ENCODE measurements around the gene ARHGEF4. TPM values are rescaled to one million over a fixed set of nuclear protein-coding genes. Genes with fewer than 3 reads are reported as not detected.

Gene ARHGEF4
- polyA plus RNA-seq, 3 donors, result 6.2 to 7.5 (median 6.5) TPM

DNA sequence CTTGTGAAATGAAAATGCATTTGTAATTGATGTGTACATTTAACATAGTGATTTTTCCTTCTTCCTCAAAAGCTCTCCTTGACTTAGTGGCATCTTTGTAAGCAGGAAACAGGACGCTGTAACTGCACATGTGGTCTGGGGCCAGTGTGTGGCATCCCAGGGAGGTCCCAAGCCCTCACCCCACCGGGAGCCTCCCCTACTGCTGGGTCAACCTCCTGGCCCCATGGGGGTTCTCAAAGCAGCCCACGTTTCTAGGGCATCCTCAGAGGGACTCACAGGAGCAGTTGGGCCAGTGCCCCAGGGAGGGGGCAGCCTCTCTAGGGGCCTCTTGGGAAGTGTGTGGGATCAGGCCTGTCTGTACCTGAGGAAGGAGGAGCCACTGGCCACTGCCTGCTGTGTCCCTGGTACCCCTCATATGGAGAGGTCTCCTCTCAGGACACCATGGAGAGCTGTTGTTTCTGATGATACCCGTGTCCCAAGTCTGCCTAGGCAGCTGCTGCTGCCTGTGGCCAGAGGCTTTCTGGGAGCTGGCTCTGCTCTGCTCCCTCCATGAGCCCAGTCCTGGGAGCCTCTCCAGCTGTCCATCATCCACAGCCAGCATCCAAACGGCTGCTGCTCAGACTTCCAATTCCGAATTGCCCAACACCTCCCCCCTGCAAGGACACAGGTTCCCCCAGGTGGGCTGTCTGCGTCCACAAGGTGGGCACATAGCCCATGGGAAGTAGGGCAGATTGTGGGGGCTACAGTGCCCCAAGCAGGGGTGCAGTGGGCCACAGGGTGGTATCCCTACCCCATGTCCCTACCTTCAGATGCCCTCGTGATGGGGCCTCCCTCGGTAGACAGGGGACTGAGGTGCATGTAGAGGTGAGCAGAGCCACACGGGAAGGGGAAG lies 13.4 kb downstream of the ARHGEF4 start:
- no peak for DNase-seq (ENCODE audit: low read depth in 3 of 3, low spot score in 2 of 3)

DNA sequence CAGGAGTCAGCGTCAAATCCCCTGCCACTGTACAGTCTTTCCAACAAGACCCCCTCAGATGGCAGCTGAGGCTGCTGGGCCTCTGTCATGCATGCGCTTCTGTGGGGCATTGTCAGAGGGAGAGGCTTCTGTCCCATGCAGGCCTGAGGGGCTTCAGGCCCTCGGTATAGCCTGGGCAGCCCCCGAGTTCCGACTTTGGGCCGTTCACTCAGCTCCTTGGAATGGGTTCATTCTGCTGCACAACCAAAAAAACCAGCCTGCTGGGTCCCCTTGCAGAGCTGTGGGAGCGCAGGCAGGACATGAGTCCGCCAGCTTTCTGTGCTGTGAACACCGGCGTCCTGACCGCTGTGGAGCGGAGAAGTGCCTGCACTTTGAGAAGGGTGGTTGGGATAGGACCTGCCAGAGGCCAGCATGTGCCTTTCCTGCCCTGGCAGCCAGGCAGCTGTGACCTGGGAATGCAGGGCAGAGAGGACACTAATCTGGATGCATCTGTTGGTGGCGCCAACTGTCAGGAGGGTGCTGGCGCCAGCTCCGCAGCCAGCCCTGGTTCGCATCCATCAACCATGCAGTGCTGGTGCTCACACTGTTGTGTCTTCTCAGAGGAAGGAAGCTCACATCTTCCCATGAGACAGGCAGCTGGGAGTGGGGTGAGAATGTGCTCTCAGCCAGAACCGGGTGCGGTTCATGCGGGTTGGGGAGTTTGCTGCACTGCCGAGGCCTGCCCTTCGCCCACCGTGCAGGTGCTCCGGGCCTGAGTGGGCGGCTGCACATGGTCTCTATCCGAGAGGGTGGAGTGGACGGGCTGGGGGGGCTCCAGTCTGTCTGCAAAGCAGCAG lies 14.3 kb downstream of the ARHGEF4 start:
- DNase-seq (ENCODE audit: low read depth in 3 of 3, low spot score in 2 of 3), result no peak

DNA sequence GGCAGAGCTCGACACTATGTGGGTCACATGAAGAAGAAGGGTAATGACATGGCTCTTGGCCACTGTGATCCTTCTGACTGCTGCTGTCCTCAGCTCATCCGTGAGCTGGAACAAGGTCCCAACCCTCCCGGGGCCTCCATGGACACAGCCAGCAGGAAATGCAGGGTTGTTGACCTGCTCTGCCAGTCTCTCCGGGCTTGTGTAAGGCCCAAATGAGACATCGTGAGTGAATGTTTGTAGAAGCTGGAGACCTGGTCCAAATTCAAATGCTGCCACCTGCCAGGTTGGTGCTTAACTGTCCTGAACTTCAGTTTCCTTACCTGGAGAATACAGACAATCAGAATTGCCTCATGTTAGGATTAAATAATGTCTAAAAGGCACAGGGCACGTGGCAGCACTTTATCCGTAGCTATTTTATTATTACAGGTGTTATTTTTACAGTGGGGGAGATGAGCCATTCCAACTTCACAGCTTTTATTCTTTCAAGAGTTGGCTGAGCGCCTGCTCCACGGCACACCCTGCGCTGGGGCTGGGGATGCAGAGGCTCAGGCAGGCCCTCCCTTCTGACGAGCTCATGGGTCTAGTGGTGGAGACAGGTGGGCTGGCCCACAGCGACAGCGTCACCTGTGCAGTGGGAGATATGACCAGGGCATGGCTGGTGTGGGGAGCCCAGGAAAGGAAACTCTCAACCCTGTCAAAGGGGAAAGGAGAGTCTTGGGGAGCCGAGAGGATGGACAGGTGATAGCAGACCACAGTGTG lies 15.1 kb downstream of the ARHGEF4 start:
- DNase-seq (ENCODE audit: low read depth in 3 of 3, low spot score in 2 of 3), result no peak

DNA sequence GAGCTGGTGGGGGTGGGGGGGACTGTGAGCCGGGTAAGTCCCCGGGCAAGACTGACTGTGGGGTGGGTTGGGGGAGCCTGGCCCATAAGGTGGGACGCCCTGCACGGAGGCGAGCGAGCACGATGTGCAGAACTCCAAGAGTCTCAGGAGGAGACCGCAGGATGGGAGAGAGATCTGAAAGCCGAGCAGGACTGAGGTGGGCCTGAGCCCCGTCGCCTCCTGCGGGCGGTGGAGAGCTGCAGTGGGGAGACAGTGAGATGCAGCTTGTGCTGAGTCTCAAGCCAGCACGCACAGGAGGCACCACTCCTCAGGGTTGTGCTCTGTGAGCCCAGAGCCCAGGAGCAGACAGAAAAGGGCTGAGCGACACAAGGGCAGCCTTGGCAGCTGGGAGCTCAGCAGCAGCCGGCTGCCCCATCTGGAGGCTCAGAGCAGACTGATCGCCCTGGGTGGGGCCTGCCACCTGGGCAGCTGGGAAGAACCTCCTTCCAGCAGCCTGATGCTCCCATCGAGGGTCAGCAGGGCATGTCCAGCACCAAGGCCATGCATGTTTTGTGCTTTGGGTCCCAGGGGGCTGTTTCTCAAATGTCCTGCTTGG lies 15.9 kb downstream of the ARHGEF4 start:
- no peak for DNase-seq (ENCODE audit: low read depth in 3 of 3, low spot score in 2 of 3)

DNA sequence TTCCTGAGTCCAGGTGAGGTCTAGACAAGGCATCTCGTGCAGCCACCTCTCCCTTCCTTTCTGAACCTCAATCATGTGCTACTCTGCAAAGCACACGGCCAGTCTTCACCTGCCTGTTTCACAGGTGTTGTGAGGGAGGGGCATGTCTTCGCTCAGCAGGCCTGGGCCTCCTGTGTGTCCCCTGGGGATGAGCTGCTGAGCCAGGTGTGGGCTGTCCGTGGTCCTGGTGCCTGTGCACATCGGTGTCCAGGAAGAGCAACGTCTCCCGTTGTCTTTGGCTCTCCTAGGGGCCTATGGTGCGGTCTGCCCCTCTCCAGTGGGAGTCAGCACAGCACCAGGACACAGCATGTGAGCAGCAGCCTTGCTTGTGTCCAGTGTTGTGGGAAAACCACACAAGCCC lies 16.7 kb downstream of the ARHGEF4 start:
- no peak for DNase-seq (ENCODE audit: low read depth in 3 of 3, low spot score in 2 of 3)

DNA sequence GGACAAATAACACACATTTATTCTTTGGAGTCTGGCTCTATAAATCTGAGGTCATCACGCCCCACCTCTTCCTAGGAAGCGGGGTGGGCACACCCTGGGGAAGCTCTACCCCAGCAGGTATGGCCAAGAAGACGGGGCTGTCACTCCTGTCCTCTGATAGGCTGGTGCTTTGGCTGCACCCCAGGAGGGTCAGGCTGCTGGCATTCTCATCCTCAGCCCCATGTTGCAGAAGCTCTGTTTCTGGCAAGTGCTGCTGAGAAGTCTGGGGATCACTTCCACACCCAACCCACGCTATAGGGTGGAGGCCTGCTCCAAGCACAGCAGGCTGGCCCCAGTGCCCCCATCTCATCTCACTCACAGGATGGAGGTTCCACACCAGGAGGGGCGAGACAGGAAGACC lies 17.6 kb downstream of the ARHGEF4 start:
- no peak for DNase-seq (ENCODE audit: low read depth in 3 of 3, low spot score in 2 of 3)

DNA sequence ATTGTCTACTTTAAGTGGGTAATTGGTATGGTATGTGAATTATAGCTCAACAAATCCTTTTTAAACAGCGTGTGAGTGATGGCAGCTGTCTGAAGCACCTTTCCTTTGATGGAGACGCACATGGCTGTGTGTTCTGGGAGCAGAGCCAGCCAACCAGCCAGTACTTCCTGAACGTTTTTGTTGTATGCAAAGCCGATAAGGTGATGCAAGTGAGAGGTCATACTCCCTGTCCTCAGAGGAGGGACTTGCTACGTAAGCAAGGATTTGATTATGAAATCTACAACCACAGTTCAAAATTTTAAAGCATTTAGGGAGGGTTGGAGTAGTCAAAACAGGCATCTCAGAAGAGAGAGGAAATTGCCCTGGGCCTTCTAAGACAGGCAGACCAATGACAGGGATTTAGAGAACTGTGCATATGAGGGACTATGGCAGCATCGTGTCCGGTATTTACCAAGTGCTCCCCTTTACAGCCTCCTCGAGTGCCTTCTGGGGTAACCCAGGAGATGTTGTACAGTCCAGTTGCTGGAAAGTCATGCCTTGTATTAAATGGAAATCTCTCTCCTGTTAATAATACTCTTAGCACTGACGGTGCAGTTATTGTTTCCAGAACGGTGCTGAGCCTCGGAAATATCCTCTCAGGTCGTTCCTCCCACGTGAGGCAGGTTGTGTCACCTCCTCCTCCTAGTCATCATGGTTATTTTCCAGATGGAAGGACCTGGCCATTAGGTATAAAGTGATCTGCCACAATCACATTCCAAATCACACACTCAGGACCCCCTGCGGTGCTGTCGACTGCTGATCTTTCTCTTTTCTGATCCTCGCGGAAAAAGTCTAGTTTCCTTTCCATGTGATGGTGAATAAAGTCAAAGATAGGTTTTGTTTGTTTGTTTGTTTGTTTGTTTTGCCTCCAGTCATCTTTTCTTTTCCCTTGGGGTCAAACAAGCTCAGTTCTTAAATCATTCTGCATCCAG lies 28.4 kb downstream of the ARHGEF4 start:
- no peak for DNase-seq (ENCODE audit: low read depth in 3 of 3, low spot score in 2 of 3)

DNA sequence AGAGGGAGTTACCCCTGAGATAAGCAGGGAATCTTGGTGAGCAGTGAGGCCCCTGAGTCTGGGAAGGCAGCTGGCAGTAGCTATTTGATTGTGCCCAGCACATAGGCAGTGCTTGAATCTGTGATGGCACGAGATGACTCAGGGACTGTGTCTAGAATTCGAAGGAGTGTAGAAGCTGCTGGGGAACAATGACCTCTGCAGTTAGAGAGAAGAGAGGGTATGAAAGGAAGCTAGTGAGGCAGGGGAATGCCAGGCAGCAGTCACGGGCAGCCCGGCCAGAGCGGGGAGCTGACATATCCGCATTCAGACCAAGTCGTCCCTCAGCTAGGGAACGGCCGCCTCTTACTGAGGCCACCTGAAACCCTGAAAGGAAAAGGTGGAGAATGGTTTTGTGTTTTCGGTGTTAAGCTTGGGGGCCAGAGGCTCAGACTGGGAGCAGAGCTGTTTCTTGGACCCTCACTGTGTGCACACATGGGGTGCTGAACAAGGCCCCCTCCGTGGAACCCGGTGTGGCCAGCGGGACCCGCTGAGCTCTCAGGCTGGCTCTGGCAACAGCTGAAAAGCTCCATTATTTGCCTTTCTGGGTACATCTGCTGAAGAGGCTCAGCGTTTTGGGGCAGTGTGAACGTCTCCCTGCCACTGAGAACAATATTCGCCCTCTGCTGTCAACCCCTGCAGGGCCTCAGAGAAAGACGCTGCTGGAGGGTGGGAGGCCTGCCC lies 32.9 kb downstream of the ARHGEF4 start:
- no peak for DNase-seq (ENCODE audit: low read depth in 3 of 3, low spot score in 2 of 3)

DNA sequence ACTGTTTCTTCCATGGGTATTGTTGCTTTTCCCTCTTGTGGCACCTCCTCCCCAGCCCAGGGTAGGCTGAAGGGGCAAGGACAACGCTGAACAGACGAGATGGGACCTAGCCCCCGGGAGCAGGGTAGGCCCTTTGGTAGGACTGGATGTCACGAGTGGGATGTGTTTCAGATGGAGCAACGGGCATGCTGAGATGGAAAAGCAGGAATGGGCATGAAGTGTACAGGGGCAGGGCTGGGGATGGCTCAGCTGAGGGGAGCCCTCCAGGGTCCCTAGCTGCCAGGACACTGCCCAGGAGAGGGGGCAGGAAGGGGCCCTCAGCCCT lies 33.4 kb downstream of the ARHGEF4 start:
- DNase-seq (ENCODE audit: low read depth in 3 of 3, low spot score in 2 of 3), result no peak

DNA sequence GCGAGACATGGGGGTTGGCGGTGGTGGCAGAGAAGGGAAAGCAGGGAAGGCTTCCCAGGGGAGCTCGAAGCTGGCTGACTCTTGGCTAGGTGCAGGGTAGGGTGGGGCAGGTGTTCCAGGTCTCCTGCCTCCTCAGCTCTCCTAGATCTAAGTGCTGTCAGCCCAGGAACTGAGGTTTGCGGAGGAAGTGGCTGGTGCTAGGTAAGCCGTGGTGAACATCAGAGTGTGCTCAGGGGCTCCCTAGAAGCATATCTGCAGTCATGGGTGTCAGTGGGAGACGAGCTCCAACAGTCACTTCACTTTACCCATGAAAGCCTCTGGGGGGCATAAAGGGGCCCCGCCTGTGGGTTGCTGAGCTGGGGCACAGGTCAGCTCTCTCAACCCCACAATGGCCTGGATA lies 34.1 kb downstream of the ARHGEF4 start:
- DNase-seq (ENCODE audit: low read depth in 3 of 3, low spot score in 2 of 3), result no peak

DNA sequence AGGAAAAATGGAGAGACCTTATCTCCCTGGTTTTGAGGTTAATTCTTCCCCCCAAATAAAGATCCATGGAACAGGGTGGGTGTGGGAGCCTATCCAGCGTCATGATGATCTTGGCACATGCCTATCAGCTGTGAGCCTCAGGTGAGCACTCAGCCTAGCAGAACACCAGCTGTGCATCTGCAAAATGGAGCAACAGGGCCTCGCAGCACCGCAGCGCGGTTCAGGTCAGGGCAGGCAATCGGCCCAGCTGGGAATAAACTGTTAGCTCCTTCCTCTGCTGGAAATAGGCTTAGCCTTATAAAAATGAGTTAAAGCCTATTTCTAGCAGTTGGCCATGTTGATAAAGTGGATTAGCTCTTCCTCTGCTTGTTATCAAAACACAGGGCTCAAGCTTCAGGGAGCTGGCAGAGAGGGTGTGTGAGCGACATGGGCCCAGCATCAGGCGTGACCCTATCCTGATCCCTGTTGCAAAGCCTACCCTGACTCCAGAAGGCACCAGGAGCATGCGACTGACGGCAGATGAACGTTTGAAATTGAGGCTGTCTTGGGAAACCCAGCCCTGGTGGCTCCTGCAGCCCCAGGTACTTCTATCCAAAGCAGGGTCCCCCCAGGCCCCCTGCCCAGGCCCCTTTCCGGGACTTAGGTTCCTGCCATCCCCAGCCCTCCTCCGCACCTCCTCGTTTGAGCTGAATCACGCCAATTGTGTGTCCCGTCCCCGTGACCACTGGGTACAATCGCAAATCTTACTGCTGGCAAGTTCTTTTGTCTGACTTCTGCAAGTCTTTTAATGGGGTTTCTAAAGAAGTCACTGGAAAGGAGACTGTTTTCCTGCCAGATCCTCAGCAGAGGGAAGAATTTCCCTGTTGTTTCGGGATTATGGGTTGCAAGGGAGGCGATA lies 35.4 kb downstream of the ARHGEF4 start:
- DNase-seq (ENCODE audit: low read depth in 3 of 3, low spot score in 2 of 3), result no peak

DNA sequence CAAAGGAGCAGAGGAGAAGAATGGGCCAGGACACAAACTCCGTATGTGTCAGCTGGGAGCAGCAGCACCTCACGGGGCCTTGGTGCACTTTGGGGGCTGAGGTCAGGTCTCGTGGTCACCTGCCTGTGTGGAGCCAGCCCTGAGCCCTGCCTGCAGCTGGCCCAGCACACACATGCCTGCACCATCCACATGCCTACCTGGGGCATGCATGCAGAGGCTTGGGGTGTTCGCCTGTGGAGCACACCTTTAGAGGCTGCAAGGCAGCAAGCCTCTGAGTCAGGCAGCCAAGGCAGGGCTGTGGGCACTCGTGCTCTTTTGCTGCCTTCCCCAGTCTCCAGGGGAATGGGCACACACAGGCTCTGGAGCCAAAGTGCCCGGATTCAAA lies 36.0 kb downstream of the ARHGEF4 start:
- DNase-seq (ENCODE audit: low read depth in 3 of 3, low spot score in 2 of 3), result no peak

DNA sequence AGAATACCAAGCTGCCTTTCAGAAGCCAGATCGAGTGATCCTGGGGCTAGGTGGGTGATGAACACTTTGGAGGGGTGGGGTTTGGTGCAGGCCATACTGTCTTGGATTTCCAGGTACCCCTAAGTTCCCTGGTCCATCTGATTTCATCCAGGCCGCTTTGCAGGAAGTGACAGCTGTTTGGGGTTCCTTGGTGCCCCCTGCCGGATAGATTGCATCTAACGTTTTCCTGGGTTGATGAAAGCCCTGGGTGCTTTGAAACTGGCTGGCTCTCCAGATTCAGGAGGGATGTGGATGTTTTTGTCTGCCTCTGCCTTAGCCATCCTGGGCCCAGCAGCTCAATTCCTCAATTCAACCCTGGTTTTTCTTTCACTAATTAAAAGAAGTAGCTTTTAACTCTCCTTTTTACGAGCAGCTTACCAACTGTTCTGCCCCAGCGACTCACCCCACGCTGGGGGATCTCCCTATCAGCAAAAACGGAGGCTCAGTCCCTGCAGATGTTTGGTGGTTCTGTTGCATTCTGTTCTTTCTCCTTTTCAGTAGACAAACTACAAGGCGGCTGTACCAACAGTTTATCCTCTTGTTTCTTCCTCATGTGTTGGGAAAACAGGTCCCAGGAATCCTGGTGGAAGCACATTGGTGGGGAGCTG lies 37.1 kb downstream of the ARHGEF4 start:
- peak; percentile 36 to 53 (median 51) for DNase-seq (ENCODE audit: low read depth in 3 of 3, low spot score in 2 of 3)

DNA sequence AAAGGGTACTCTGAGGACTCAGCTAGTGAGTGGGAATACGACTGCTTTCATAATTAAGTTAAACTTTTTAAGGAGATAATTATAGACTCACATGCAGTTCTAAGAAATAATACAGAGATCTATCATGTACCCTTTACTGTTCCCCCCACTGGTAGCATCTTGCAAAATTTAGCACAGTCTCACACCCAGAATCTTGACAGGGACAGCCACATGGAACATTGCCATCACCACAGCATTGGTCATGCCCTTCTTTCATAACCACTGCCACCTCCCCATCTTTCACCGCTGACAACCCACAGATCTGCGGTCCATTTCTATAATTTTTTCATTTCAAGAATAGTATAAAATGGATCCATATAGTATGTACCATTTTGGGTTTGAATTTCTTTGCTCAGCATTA lies 37.8 kb downstream of the ARHGEF4 start:
- no peak for DNase-seq (ENCODE audit: low read depth in 3 of 3, low spot score in 2 of 3)

DNA sequence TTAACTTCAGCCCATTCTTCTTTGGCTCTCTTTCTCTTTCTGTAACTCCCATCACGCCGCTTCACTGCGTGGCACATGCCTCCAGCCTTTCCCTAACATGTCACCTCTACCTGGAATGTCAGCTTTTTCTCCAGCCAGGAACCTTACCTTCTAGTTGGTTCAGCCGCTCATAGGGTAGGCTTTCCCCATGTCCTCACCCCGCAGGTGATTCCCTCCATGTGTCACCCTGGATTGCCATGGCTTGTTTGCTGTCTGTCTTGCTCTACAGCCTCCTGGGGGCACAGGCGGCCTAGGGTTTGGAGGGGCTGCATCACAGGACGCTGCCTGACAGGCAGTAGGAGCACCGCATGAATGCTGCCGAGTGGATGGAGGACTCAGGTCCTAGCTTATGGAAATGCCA lies 39.2 kb downstream of the ARHGEF4 start:
- DNase-seq (ENCODE audit: low read depth in 3 of 3, low spot score in 2 of 3), result no peak

DNA sequence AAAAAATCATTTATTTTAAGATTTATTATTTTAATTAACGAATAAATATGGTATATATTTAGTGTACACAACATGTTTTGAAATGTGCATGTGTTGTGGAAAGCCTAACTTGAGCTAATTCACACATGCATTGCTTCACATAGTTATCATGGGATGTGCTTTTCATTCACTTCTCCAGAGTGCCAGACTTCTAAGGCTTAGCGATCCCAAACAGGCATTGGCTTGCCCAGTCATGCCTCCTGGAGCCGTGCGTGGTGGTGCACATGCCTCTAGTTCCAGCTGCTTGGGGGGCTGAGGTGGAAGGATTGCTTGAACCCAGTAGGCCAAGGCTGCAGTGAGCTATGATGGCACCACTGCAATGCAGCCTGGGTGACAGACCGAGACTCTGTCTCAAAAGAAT lies 40.5 kb downstream of the ARHGEF4 start:
- no peak for DNase-seq (ENCODE audit: low read depth in 3 of 3, low spot score in 2 of 3)

DNA sequence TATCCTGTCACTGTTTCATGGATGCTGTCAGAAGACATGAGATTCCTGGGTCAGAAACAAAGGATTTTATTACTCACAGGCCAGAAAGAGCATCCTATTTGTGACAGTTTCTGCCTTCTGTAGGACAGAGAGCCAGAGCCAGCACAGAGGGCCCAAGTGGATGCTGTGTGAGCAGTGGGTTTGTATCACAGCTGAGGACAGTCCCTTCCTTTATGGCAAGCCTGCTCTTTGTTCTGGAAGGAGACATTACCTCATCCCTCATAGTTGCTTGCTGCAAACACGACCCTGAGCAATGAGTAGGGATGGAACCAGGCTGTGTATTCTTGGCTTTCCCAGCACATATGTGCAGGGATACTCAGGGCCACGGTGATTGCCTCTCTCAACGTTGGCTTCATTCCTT lies 41.6 kb downstream of the ARHGEF4 start:
- no peak for DNase-seq (ENCODE audit: low read depth in 3 of 3, low spot score in 2 of 3)

DNA sequence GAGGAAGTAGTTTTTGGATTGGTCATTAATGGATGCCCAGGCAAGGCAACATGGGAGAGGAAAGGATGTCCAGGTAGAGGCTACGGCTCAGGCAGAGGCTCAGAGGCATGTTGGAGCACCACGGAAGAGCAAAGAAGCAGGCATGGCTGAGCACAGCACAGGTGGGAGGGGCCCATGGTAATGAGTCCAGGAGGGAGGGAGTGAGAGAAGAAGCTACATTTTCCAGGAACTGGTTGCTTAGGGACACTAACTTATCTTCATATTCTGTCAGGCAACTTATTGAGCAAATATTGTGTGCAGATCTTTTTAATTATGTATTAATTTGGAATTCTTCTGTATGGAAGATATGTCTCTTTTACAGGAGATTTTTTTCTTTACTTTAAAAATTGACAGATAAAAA lies 42.2 kb downstream of the ARHGEF4 start:
- no peak for DNase-seq (ENCODE audit: low read depth in 3 of 3, low spot score in 2 of 3)

All from right renal cortex interstitium (tissue), 3 donors.